ENCODE data around the gene SEC22A.

SEC22A gene

GRCh38 chr3:123310741-123311140, 109.0 kb downstream of the SEC22A start:
- POLR2A ChIA-PET, result interaction anchor here (1.0 kb wide), 1 partner anchor 87 kb away, joined by 3 read pairs; no protein-coding TSS in a partner anchor
- H3K36me3 ChIP-seq (ENCODE audit: control insufficient read depth in 4 of 4, insufficient read depth in 4 of 4, low read length in 3 of 4), result no peaks in the 10 kb centered on the region
- no peak overlapping the region for H3K27ac ChIP-seq (ENCODE audit: insufficient read depth in 1 of 2, low read depth in 1 of 2, low read length in 2 of 2, poor library complexity in 1 of 2, severe bottlenecking in 2 of 2)
- no peak for DNase-seq
- no peaks in the 10 kb centered on the region for H3K4me1 ChIP-seq (ENCODE audit: control extremely low read depth in 1 of 4, control insufficient read depth in 4 of 4, insufficient read depth in 4 of 4, low read length in 3 of 4)
- WGBS (ENCODE audit: insufficient coverage), result 90% methylated on average over 5 of the region's 6 CpGs
- CTCF ChIA-PET, result interaction anchor here (0.7 kb wide), 1 partner anchor 249 kb away, joined by 3 read pairs; no protein-coding TSS in a partner anchor
- H3K4me3 ChIP-seq (ENCODE audit: control insufficient read depth in 1 of 7, extremely low read depth in 1 of 7, insufficient read depth in 4 of 7, low read depth in 2 of 7, low read length in 6 of 7), result no peak overlapping the region
- H3K27me3 ChIP-seq (replicated peaks in 2 of 5; ENCODE audit: control insufficient read depth in 4 of 5, insufficient read depth in 5 of 5, low read length in 4 of 5), result peaks cover 0 to 32% (median 13%) of the 10 kb centered on the region in 5 experiments
- H3K9me3 ChIP-seq (ENCODE audit: control extremely low read depth in 1 of 5, control insufficient read depth in 4 of 5, insufficient read depth in 2 of 5, low read depth in 1 of 5, low read length in 4 of 5), result no peaks in the 10 kb centered on the region

- Histone ChIP-seq H3K27ac (ENCODE audit: insufficient read depth in 1 of 2, low read depth in 1 of 2, low read length in 2 of 2, poor library complexity in 1 of 2, severe bottlenecking in 2 of 2) (no peak overlapping the region), H3K4me1 (ENCODE audit: control extremely low read depth in 1 of 4, control insufficient read depth in 4 of 4, insufficient read depth in 4 of 4, low read length in 3 of 4) (no peaks in the 10 kb centered on the region), H3K36me3 (ENCODE audit: control insufficient read depth in 4 of 4, insufficient read depth in 4 of 4, low read length in 3 of 4) (no peaks in the 10 kb centered on the region), H3K9me3 (ENCODE audit: control extremely low read depth in 1 of 5, control insufficient read depth in 4 of 5, insufficient read depth in 2 of 5, low read depth in 1 of 5, low read length in 4 of 5) (no peaks in the 10 kb centered on the region), H3K4me3 (ENCODE audit: control insufficient read depth in 1 of 7, extremely low read depth in 1 of 7, insufficient read depth in 4 of 7, low read depth in 2 of 7, low read length in 6 of 7) (no peak overlapping the region), H3K27me3 (replicated peaks in 2 of 5; ENCODE audit: control insufficient read depth in 4 of 5, insufficient read depth in 5 of 5, low read length in 4 of 5) (peaks cover 0 to 32% (median 11%) of the 10 kb centered on the region in 5 experiments)
- ChIA-PET CTCF (no interaction called here), POLR2A (no interaction called here)
- DNase-seq, result no peak
- 92% methylated on average over 6 of the region's 9 CpGs for WGBS (ENCODE audit: insufficient coverage)
Observed at GRCh38 chr3:123311201-123311600, 109.5 kb downstream of the SEC22A start.

- 90% methylated on average over 12 of the region's 16 CpGs for WGBS (ENCODE audit: insufficient coverage)
- Histone ChIP-seq H3K36me3 (ENCODE audit: control insufficient read depth in 4 of 4, insufficient read depth in 4 of 4, low read length in 3 of 4) (no peaks in the 10 kb centered on the region), H3K9me3 (ENCODE audit: control extremely low read depth in 1 of 5, control insufficient read depth in 4 of 5, insufficient read depth in 2 of 5, low read depth in 1 of 5, low read length in 4 of 5) (no peaks in the 10 kb centered on the region), H3K4me3 (ENCODE audit: control insufficient read depth in 1 of 7, extremely low read depth in 1 of 7, insufficient read depth in 4 of 7, low read depth in 2 of 7, low read length in 6 of 7) (no peak overlapping the region), H3K4me1 (ENCODE audit: control extremely low read depth in 1 of 4, control insufficient read depth in 4 of 4, insufficient read depth in 4 of 4, low read length in 3 of 4) (no peaks in the 10 kb centered on the region), H3K27ac (ENCODE audit: insufficient read depth in 1 of 2, low read depth in 1 of 2, low read length in 2 of 2, poor library complexity in 1 of 2, severe bottlenecking in 2 of 2) (no peak overlapping the region), H3K27me3 (replicated peaks in 2 of 5; ENCODE audit: control insufficient read depth in 4 of 5, insufficient read depth in 5 of 5, low read length in 4 of 5) (peaks cover 0 to 32% (median 9%) of the 10 kb centered on the region in 5 experiments)
- ChIA-PET CTCF (no interaction called here), POLR2A (no interaction called here)
- DNase-seq, result no peak
Observed at GRCh38 chr3:123312331-123313265, 110.9 kb downstream of the SEC22A start.

DNA sequence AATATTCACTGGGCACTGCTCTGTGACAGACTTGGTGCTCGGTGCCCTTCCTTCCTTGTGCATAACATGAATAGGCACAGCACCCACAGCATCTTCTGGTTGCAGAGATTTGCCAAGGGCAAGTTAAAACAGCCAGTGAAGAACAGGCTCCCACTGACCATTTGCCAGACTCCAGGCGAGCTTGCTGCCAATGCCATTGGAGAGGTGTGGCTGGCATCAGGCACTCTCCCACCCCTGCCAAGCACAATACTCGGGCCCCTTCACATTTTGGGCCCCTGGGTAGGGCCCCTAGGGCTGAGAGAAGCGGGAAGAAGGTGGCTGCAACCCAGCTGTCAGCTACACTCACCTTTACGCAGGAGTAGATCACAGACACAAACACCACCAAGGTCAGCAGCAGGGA, 112.1 kb downstream of the SEC22A start:
- Histone ChIP-seq H3K27me3 (replicated peaks in 2 of 5; ENCODE audit: control insufficient read depth in 4 of 5, insufficient read depth in 5 of 5, low read length in 4 of 5) (peaks cover 0 to 32% (median 9%) of the 10 kb centered on the region in 5 experiments), H3K4me1 (ENCODE audit: control extremely low read depth in 1 of 4, control insufficient read depth in 4 of 4, insufficient read depth in 4 of 4, low read length in 3 of 4) (no peaks in the 10 kb centered on the region), H3K27ac (ENCODE audit: insufficient read depth in 1 of 2, low read depth in 1 of 2, low read length in 2 of 2, poor library complexity in 1 of 2, severe bottlenecking in 2 of 2) (no peak overlapping the region), H3K4me3 (ENCODE audit: control insufficient read depth in 1 of 7, extremely low read depth in 1 of 7, insufficient read depth in 4 of 7, low read depth in 2 of 7, low read length in 6 of 7) (no peak overlapping the region), H3K36me3 (ENCODE audit: control insufficient read depth in 4 of 4, insufficient read depth in 4 of 4, low read length in 3 of 4) (no peaks in the 10 kb centered on the region), H3K9me3 (ENCODE audit: control extremely low read depth in 1 of 5, control insufficient read depth in 4 of 5, insufficient read depth in 2 of 5, low read depth in 1 of 5, low read length in 4 of 5) (no peaks in the 10 kb centered on the region)
- WGBS (ENCODE audit: insufficient coverage), result 86% methylated on average over 2 of the region's 5 CpGs
- POLR2A ChIA-PET, result no interaction called here
- CTCF ChIA-PET, result interaction anchor here (2.1 kb wide), 1 partner anchor 9 kb away, joined by 7 read pairs; no protein-coding TSS in a partner anchor
- no peak for DNase-seq

DNA sequence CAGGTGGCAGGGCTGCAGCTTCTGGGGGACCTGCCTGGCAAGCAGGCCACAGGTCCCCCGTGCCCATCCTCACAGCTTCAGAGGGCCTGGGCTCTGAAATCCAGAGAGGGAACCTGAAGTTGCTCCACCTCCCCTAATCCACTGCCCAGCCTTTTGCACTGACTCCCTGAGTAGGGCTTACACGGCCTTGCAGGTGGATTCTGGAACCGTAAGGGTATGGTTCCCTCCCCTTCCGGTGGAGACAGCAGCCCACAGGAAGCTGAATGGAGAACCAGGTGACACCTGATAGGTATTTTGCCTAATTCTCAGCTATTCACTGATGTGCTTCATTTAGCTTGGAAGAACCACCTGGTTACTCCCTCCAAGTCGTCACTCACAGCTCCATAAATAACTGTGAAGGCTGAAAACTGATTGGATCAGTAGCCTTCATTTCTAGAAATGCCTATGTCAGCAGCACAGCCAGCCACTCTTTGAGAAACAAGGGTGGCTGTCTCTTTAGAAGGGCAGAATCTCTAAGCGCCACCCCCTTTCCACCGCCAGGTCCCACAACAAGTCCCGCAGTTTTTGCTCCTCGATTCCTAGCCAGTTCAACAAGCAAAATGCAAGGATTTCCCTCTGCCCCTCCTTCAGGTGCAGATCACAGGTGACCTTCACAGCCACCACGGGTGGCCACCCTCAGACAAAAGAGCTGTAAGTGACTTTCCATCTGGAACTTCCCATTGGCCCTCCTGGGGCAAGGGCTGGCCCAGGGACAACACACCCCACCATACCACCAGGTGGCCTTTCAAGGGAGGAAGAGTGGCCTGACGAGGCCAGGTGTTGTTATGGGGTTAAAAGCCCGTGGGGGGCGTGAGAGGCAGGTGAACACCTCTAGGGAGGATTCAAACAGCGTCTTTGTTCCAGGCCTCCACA, 112.9 kb downstream of the SEC22A start:
- no peaks in the 10 kb centered on the region for H3K36me3 ChIP-seq (ENCODE audit: control insufficient read depth in 4 of 4, insufficient read depth in 4 of 4, low read length in 3 of 4)
- no peak for DNase-seq
- H3K27me3 ChIP-seq (replicated peaks in 2 of 5; ENCODE audit: control insufficient read depth in 4 of 5, insufficient read depth in 5 of 5, low read length in 4 of 5), result peaks cover 0 to 32% (median 9%) of the 10 kb centered on the region in 5 experiments
- no peaks in the 10 kb centered on the region for H3K4me1 ChIP-seq (ENCODE audit: control extremely low read depth in 1 of 4, control insufficient read depth in 4 of 4, insufficient read depth in 4 of 4, low read length in 3 of 4)
- CTCF ChIA-PET, result interaction anchor here (2.1 kb wide), 1 partner anchor 9 kb away, joined by 7 read pairs; no protein-coding TSS in a partner anchor
- POLR2A ChIA-PET, result interaction anchor here (0.6 kb wide), 1 partner anchor 193 kb away, joined by 3 read pairs; no protein-coding TSS in a partner anchor
- 59% methylated on average over 9 of the region's 14 CpGs for WGBS (ENCODE audit: insufficient coverage)
- no peak overlapping the region for H3K4me3 ChIP-seq (ENCODE audit: control insufficient read depth in 1 of 7, extremely low read depth in 1 of 7, insufficient read depth in 4 of 7, low read depth in 2 of 7, low read length in 6 of 7)
- no peak overlapping the region for H3K27ac ChIP-seq (ENCODE audit: insufficient read depth in 1 of 2, low read depth in 1 of 2, low read length in 2 of 2, poor library complexity in 1 of 2, severe bottlenecking in 2 of 2)
- H3K9me3 ChIP-seq (ENCODE audit: control extremely low read depth in 1 of 5, control insufficient read depth in 4 of 5, insufficient read depth in 2 of 5, low read depth in 1 of 5, low read length in 4 of 5), result no peaks in the 10 kb centered on the region

GRCh38 chr3:123315271-123315595, 113.5 kb downstream of the SEC22A start:
- Histone ChIP-seq H3K4me1 (ENCODE audit: control extremely low read depth in 1 of 4, control insufficient read depth in 4 of 4, insufficient read depth in 4 of 4, low read length in 3 of 4) (no peaks in the 10 kb centered on the region), H3K9me3 (ENCODE audit: control extremely low read depth in 1 of 5, control insufficient read depth in 4 of 5, insufficient read depth in 2 of 5, low read depth in 1 of 5, low read length in 4 of 5) (no peaks in the 10 kb centered on the region), H3K27ac (ENCODE audit: insufficient read depth in 1 of 2, low read depth in 1 of 2, low read length in 2 of 2, poor library complexity in 1 of 2, severe bottlenecking in 2 of 2) (no peak overlapping the region), H3K27me3 (replicated peaks in 2 of 5; ENCODE audit: control insufficient read depth in 4 of 5, insufficient read depth in 5 of 5, low read length in 4 of 5) (peaks cover 0 to 31% (median 9%) of the 10 kb centered on the region in 5 experiments), H3K4me3 (ENCODE audit: control insufficient read depth in 1 of 7, extremely low read depth in 1 of 7, insufficient read depth in 4 of 7, low read depth in 2 of 7, low read length in 6 of 7) (no peak overlapping the region), H3K36me3 (ENCODE audit: control insufficient read depth in 4 of 4, insufficient read depth in 4 of 4, low read length in 3 of 4) (no peaks in the 10 kb centered on the region)
- POLR2A ChIA-PET, result interaction anchor here (0.6 kb wide), 1 partner anchor 193 kb away, joined by 3 read pairs; no protein-coding TSS in a partner anchor
- no peak for DNase-seq
- WGBS (ENCODE audit: insufficient coverage), result 59% methylated on average over 4 of the region's 4 CpGs
- CTCF ChIA-PET, result interaction anchor here (1.0 to 2.1 kb wide), 2 partner anchors 8 to 23 kb away, joined by 4 to 7 read pairs; no protein-coding TSS in a partner anchor
